SU-DHL-6 (cell line): ENCODE data around the gene RCAN2.

Experiments used
- EZH2phosphoT487 ChIP-seq: fragments of 200-600 bp; sonication (generic), shearing (Covaris generic); conservative IDR thresholded peaks from 2 replicates; pipeline ENCODE4 v1.6.1; 2018; ENCODE audit warnings: mild to moderate bottlenecking, antibody characterized with exemption, low read length, moderate library complexity, mixed read lengths
- TF ChIP-seq, protein P1 (sequence below): fragments of 200-600 bp; sonication (generic); IDR thresholded peaks from one replicate; pipeline ENCODE4 v1.5.1; 2017; ENCODE audit warnings: antibody characterized with exemption, mild to moderate bottlenecking, low read length, moderate library complexity; ENCODE audit not compliant: insufficient read depth, poor library complexity, severe bottlenecking

DNA sequence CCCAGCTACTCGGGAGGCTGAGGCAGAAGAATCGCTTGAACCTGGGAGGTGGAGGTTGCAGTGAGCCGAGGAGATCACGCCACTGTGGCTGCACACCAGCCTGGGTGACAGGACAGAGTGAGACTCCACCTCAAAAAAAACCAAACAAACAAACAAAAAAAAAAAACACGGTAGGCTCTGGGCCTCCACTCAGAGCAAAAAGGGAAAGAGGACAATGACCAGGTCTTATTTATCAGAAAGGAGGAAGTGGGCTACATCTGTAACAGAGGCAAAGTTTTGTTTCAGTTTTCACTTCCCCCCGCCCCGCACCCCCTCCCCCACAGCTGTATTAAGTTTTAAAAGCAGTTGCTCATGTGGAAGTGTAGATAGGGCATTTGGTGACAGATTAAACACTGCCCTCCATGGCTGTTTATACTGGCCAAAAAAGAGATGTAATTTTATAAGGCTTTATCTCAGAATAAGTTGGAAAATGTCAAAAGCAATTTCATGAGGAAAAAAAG, 114.6 kb downstream of the RCAN2 start:
- TF ChIP-seq, protein P1, sequence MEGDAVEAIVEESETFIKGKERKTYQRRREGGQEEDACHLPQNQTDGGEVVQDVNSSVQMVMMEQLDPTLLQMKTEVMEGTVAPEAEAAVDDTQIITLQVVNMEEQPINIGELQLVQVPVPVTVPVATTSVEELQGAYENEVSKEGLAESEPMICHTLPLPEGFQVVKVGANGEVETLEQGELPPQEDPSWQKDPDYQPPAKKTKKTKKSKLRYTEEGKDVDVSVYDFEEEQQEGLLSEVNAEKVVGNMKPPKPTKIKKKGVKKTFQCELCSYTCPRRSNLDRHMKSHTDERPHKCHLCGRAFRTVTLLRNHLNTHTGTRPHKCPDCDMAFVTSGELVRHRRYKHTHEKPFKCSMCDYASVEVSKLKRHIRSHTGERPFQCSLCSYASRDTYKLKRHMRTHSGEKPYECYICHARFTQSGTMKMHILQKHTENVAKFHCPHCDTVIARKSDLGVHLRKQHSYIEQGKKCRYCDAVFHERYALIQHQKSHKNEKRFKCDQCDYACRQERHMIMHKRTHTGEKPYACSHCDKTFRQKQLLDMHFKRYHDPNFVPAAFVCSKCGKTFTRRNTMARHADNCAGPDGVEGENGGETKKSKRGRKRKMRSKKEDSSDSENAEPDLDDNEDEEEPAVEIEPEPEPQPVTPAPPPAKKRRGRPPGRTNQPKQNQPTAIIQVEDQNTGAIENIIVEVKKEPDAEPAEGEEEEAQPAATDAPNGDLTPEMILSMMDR, result no peak
- no peak for TF ChIP-seq EZH2phosphoT487
